KMS-11 (cell line): ENCODE data around the gene OR7G2.

Experiments used
- H2AFZ ChIP-seq: fragments of 200-600 bp; sonication (generic); 2 replicates; pipeline ENCODE4 v1.6.1; 2016; ENCODE audit warnings: antibody characterized with exemption, mixed run types, low read depth
- H3K27ac ChIP-seq: fragments of 200-600 bp; sonication (generic); 2 replicates; pipeline ENCODE4 v1.6.1; 2016; ENCODE audit warnings: mild to moderate bottlenecking, mixed run types
- H3K27me3 ChIP-seq: fragments of 200-600 bp; sonication (generic); 2 replicates; pipeline ENCODE4 v1.6.1; 2017; ENCODE audit warnings: mild to moderate bottlenecking, low read depth, mixed run types, moderate library complexity; ENCODE audit not compliant: insufficient read depth
- H3K36me3 ChIP-seq: fragments of 200-600 bp; sonication (generic); 2 replicates; pipeline ENCODE4 v1.6.1; 2017; ENCODE audit warnings: mild to moderate bottlenecking, mixed run types; ENCODE audit not compliant: insufficient read depth
- H3K4me1 ChIP-seq: fragments of 200-600 bp; sonication (generic); 2 replicates; pipeline ENCODE4 v1.6.1; 2016; ENCODE audit warnings: mild to moderate bottlenecking, low read depth, mixed run types; ENCODE audit not compliant: poor library complexity, severe bottlenecking
- H3K4me2 ChIP-seq: fragments of 200-600 bp; sonication (generic); 2 replicates; pipeline ENCODE4 v1.7.0; 2016; ENCODE audit warnings: mild to moderate bottlenecking, mixed run types
- H3K4me3 ChIP-seq: fragments of 200-600 bp; sonication (generic); IDR thresholded peaks from 2 replicates; pipeline ENCODE4 v1.6.1; 2017; ENCODE audit warnings: low read depth, low read length, mixed read lengths; ENCODE audit not compliant: insufficient read depth
- H3K79me2 ChIP-seq: fragments of 200-600 bp; sonication (generic); 2 replicates; pipeline ENCODE4 v1.6.1; 2016; ENCODE audit warnings: low read depth, mixed run types; ENCODE audit not compliant: insufficient read depth
- H3K9ac ChIP-seq: fragments of 200-600 bp; sonication (generic); 2 replicates; pipeline ENCODE4 v1.6.1; 2016; ENCODE audit warnings: mild to moderate bottlenecking, mixed run types
- H4K20me1 ChIP-seq: fragments of 200-600 bp; sonication (generic); 2 replicates; pipeline ENCODE4 v1.6.1; 2016; ENCODE audit warnings: mild to moderate bottlenecking, mixed run types; ENCODE audit not compliant: insufficient read depth
- CTCF ChIP-seq: fragments of 200-600 bp; sonication (generic); conservative IDR thresholded peaks from 2 replicates; pipeline ENCODE4 v1.6.1; 2017; ENCODE audit warnings: low read depth, mild to moderate bottlenecking, antibody characterized with exemption, low read length, moderate library complexity, mixed read lengths

The OR7G2 gene

GRCh38 chr19:9107375-9107774, at the start of gene OR7G2:
Gene OR7G2 (minus strand): TSS chr19:9107475. CDS start chr19:9103243, 4,232 bp downstream.
- H3K79me2 ChIP-seq = no peaks in the 10 kb centered on the region
- no peak within 1 kb of the TSS for H2AFZ ChIP-seq
- peaks cover 8% of the 10 kb centered on the region; the same call in 1 of the 2 replicates for H3K27me3 ChIP-seq
- no peak within 1 kb of the TSS for H3K4me3 ChIP-seq
- H3K36me3 ChIP-seq = no peaks in the 10 kb centered on the region
- H3K4me2 ChIP-seq = no peak within 1 kb of the TSS
- no peak within 1 kb of the TSS for H3K9ac ChIP-seq
- H4K20me1 ChIP-seq = no peaks in the 10 kb centered on the region
- H3K4me1 ChIP-seq = no peaks in the 10 kb centered on the region
- TF ChIP-seq CTCF = no peak
- no peak within 1 kb of the TSS for H3K27ac ChIP-seq

GRCh38 chr19:9156304-9156703, 49.0 kb upstream of the OR7G2 start:
- H2AFZ ChIP-seq = no peak overlapping the region
- peaks cover 13% of the 10 kb centered on the region; the same call in 1 of the 2 replicates for H3K79me2 ChIP-seq
- H3K27ac ChIP-seq = no peak overlapping the region
- no peaks in the 10 kb centered on the region for H3K27me3 ChIP-seq
- peaks cover 28% of the 10 kb centered on the region for H3K36me3 ChIP-seq
- no peak overlapping the region for H3K4me3 ChIP-seq
- no peak overlapping the region for H3K4me2 ChIP-seq
- no peak overlapping the region for H3K9ac ChIP-seq
- H3K4me1 ChIP-seq = no peaks in the 10 kb centered on the region
- no peak for TF ChIP-seq CTCF
- no peaks in the 10 kb centered on the region for H4K20me1 ChIP-seq

GRCh38 chr19:9155591-9155990, 48.3 kb upstream of the OR7G2 start:
- H3K36me3 ChIP-seq = peaks cover 24% of the 10 kb centered on the region; the same call in 1 of the 2 replicates
- no peak overlapping the region for H3K27ac ChIP-seq
- TF ChIP-seq CTCF = no peak
- H3K4me1 ChIP-seq = no peaks in the 10 kb centered on the region
- H3K4me3 ChIP-seq = no peak overlapping the region
- H3K4me2 ChIP-seq = no peak overlapping the region
- H2AFZ ChIP-seq = no peak overlapping the region
- no peaks in the 10 kb centered on the region for H4K20me1 ChIP-seq
- no peak overlapping the region for H3K9ac ChIP-seq
- H3K79me2 ChIP-seq = peaks cover 20% of the 10 kb centered on the region; the same call in 1 of the 2 replicates
- no peaks in the 10 kb centered on the region for H3K27me3 ChIP-seq

GRCh38 chr19:9151367-9151766, 44.1 kb upstream of the OR7G2 start:
- Histone ChIP-seq H2AFZ (no peak overlapping the region), H3K27ac (no peak overlapping the region), H3K4me2 (no peak overlapping the region), H3K4me1 (no peaks in the 10 kb centered on the region), H3K4me3 (no peak overlapping the region), H3K36me3 (peaks cover 13% of the 10 kb centered on the region; the same call in 1 of the 2 replicates), H3K27me3 (no peaks in the 10 kb centered on the region), H3K9ac (no peak overlapping the region), H4K20me1 (no peaks in the 10 kb centered on the region), H3K79me2 (peaks cover 58% of the 10 kb centered on the region; the same call in 1 of the 2 replicates)
- no peak for TF ChIP-seq CTCF
